ENCODE measurements around the gene TRPC4AP.

The TRPC4AP gene

DNA sequence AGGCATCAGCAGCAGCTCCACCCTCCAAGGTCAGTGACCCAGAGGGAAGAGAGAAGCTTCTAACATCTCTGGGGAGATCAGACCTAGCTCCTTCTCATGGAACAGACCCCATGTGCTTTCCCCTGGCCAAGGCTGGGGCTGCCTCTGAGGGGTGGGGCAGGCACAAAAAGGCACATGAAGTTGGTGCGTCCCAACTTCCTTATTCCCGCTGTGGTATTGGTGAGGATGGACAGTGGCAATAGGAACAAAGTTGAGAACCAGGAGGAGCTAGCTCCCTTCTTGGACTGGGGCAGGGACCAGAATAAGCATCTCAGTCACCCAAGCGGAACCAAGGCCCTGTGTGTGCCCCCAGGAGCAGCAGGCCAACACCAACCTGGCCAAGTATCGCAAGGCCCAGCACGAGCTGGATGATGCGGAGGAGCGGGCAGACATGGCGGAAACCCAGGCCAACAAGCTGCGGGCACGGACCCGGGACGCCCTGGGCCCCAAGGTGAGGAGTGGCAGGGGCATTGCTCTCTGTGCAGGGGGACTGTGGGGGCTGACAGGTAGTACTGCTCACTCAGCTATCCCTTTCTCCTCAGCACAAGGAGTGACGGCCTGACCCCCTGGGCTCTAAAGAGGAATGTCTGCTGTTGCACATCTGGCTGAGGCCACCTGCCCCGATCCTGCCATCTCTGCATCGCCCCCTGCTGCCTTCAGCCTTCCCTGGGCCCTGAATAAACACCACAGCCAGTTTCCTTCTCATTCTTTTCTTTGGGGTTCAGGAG is 90.8 kb downstream of the TRPC4AP start:
- H3K9me2 ChIP-seq (replicated peaks; ENCODE audit: low read depth, low read length): no peaks in the 10 kb centered on the region
- no peak overlapping the region for H3K4me2 ChIP-seq (ENCODE audit: low read depth, low read length, poor library complexity, severe bottlenecking)
- H2AFZ ChIP-seq (ENCODE audit: low read length): no peak overlapping the region
- H3K36me3 ChIP-seq (ENCODE audit: insufficient read depth, low read length): peaks cover 77% of the 10 kb centered on the region; the same call in 1 of the 2 replicates
- H3K27me3 ChIP-seq (ENCODE audit: insufficient read depth, low read length, poor library complexity, severe bottlenecking): no peaks in the 10 kb centered on the region
- H3K4me3 ChIP-seq (ENCODE audit: low read length, poor library complexity, severe bottlenecking): no peak overlapping the region
- no peaks in the 10 kb centered on the region for H3K9me3 ChIP-seq (ENCODE audit: insufficient read depth, low read depth, low read length)
- H4K20me1 ChIP-seq (ENCODE audit: insufficient read depth, low read length, poor library complexity, severe bottlenecking): no peaks in the 10 kb centered on the region
- no peaks in the 10 kb centered on the region for H3F3A ChIP-seq (ENCODE audit: low read depth)
- no peak overlapping the region for H3K9ac ChIP-seq (ENCODE audit: low read depth, low read length, poor library complexity, severe bottlenecking)
- no peaks in the 10 kb centered on the region for H3K79me2 ChIP-seq (ENCODE audit: insufficient read depth, low read length)
- no peak for TF ChIP-seq EZH2phosphoT487 (IDR thresholded peaks at IDR 0.05; ENCODE audit: borderline replicate concordance)
- TF ChIP-seq, protein P1, sequence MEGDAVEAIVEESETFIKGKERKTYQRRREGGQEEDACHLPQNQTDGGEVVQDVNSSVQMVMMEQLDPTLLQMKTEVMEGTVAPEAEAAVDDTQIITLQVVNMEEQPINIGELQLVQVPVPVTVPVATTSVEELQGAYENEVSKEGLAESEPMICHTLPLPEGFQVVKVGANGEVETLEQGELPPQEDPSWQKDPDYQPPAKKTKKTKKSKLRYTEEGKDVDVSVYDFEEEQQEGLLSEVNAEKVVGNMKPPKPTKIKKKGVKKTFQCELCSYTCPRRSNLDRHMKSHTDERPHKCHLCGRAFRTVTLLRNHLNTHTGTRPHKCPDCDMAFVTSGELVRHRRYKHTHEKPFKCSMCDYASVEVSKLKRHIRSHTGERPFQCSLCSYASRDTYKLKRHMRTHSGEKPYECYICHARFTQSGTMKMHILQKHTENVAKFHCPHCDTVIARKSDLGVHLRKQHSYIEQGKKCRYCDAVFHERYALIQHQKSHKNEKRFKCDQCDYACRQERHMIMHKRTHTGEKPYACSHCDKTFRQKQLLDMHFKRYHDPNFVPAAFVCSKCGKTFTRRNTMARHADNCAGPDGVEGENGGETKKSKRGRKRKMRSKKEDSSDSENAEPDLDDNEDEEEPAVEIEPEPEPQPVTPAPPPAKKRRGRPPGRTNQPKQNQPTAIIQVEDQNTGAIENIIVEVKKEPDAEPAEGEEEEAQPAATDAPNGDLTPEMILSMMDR (conservative IDR thresholded peaks at IDR 0.05; ENCODE audit: low read length): peak; percentile 25
- no peaks in the 10 kb centered on the region for H3K4me1 ChIP-seq (ENCODE audit: insufficient read depth, low read length, poor library complexity, severe bottlenecking)

DNA sequence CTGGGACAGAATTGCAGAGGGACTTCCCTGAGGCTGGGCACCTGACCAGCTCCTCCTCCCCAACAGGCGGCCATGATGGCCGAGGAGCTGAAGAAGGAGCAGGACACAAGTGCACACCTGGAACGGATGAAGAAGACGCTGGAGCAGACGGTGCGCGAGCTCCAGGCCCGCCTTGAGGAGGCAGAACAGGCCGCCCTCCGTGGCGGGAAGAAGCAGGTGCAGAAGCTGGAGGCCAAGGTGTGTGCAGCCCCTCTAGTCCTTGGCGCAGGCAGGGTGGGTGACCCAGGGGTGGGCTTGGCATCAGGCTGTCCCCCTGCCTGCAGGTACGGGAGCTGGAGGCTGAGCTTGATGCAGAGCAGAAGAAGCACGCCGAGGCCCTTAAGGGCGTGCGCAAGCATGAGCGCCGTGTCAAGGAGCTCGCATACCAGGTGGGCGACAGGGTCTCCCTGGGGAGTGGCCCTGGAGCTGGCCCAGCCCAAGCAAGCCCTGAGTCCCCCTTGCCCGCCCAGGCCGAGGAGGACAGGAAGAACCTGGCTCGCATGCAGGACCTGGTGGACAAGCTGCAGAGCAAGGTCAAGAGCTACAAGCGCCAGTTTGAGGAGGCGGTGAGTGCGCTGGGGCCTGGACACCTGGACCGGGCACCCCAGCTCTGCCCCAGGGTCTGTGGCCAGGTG is 91.5 kb downstream of the TRPC4AP start:
- Histone ChIP-seq H3K9ac (ENCODE audit: low read depth, low read length, poor library complexity, severe bottlenecking) (no peak overlapping the region), H3K9me3 (ENCODE audit: insufficient read depth, low read depth, low read length) (no peaks in the 10 kb centered on the region), H3K9me2 (replicated peaks; ENCODE audit: low read depth, low read length) (no peaks in the 10 kb centered on the region), H3K4me2 (ENCODE audit: low read depth, low read length, poor library complexity, severe bottlenecking) (no peak overlapping the region), H3K36me3 (ENCODE audit: insufficient read depth, low read length) (peaks cover 69% of the 10 kb centered on the region; the same call in 1 of the 2 replicates), H3F3A (ENCODE audit: low read depth) (no peaks in the 10 kb centered on the region), H2AFZ (ENCODE audit: low read length) (no peak overlapping the region), H4K20me1 (ENCODE audit: insufficient read depth, low read length, poor library complexity, severe bottlenecking) (no peaks in the 10 kb centered on the region), H3K27me3 (ENCODE audit: insufficient read depth, low read length, poor library complexity, severe bottlenecking) (no peaks in the 10 kb centered on the region), H3K4me1 (ENCODE audit: insufficient read depth, low read length, poor library complexity, severe bottlenecking) (no peaks in the 10 kb centered on the region), H3K79me2 (ENCODE audit: insufficient read depth, low read length) (no peaks in the 10 kb centered on the region), H3K4me3 (ENCODE audit: low read length, poor library complexity, severe bottlenecking) (no peak overlapping the region)
- no peak for TF ChIP-seq EZH2phosphoT487 (IDR thresholded peaks at IDR 0.05; ENCODE audit: borderline replicate concordance)
- TF ChIP-seq, protein P1 (conservative IDR thresholded peaks at IDR 0.05; ENCODE audit: low read length): no peak

DNA sequence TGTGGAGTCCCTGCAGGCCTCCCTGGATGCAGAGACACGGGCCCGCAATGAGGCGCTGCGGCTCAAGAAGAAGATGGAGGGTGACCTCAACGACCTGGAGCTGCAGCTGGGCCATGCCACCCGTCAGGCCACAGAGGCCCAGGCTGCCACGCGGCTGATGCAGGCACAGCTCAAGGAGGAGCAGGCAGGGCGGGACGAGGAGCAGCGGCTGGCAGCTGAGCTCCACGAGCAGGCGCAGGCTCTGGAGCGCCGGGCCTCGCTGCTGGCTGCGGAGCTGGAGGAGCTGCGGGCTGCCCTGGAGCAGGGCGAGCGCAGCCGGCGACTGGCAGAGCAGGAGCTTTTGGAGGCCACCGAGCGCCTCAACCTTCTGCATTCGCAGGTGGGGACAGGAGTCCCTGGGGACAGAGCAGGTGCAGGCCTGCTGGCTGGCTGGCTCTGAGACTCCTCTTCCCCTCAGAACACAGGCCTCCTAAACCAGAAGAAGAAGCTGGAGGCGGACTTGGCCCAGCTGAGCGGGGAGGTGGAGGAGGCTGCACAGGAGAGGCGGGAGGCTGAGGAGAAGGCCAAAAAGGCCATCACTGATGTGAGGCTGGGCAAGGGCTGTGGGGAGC is 92.2 kb downstream of the TRPC4AP start:
- no peaks in the 10 kb centered on the region for H3K79me2 ChIP-seq (ENCODE audit: insufficient read depth, low read length)
- peaks cover 69% of the 10 kb centered on the region; the same call in 1 of the 2 replicates for H3K36me3 ChIP-seq (ENCODE audit: insufficient read depth, low read length)
- H3K9me3 ChIP-seq (ENCODE audit: insufficient read depth, low read depth, low read length): no peaks in the 10 kb centered on the region
- H3K4me2 ChIP-seq (ENCODE audit: low read depth, low read length, poor library complexity, severe bottlenecking): no peak overlapping the region
- no peaks in the 10 kb centered on the region for H4K20me1 ChIP-seq (ENCODE audit: insufficient read depth, low read length, poor library complexity, severe bottlenecking)
- no peak overlapping the region for H2AFZ ChIP-seq (ENCODE audit: low read length)
- no peaks in the 10 kb centered on the region for H3K4me1 ChIP-seq (ENCODE audit: insufficient read depth, low read length, poor library complexity, severe bottlenecking)
- no peaks in the 10 kb centered on the region for H3K9me2 ChIP-seq (replicated peaks; ENCODE audit: low read depth, low read length)
- TF ChIP-seq EZH2phosphoT487 (IDR thresholded peaks at IDR 0.05; ENCODE audit: borderline replicate concordance): no peak
- TF ChIP-seq, protein P1 (conservative IDR thresholded peaks at IDR 0.05; ENCODE audit: low read length): no peak
- H3K9ac ChIP-seq (ENCODE audit: low read depth, low read length, poor library complexity, severe bottlenecking): no peak overlapping the region
- no peaks in the 10 kb centered on the region for H3F3A ChIP-seq (ENCODE audit: low read depth)
- no peaks in the 10 kb centered on the region for H3K27me3 ChIP-seq (ENCODE audit: insufficient read depth, low read length, poor library complexity, severe bottlenecking)
- H3K4me3 ChIP-seq (ENCODE audit: low read length, poor library complexity, severe bottlenecking): no peak overlapping the region

Data from Loucy (cell line).